GM13977 (cell line): Measurements from ENCODE around the gene ABHD12.
"Not testable (repeated sequence)": the region's sequence is repeated elsewhere in the genome, so short reads cannot be mapped to it uniquely, and the experiment has no call there.

ENCODE experiments used
- DNase-seq: peaks from one replicate; pipeline ENCODE4 v3.0.0; 2012; ENCODE audit warnings: low spot score
- CTCF ChIP-seq: IDR thresholded peaks from 2 replicates; pipeline ENCODE4 v1.5.1; 2012; ENCODE audit warnings: mild to moderate bottlenecking, control low read depth; ENCODE audit not compliant: insufficient read depth; ENCODE audit errors: extremely low read depth, missing control alignments
- in situ Hi-C: fragments of 300-500 bp; cut with MboI; formaldehyde crosslinking; loops from one replicate; pipeline ENCODE4 v1.12.0; 2022; ENCODE audit warnings: low sequenced_read_pairs, low pct_unique_long_range_greater_than_20kb, mixed read lengths, inconsistent platforms; ENCODE audit not compliant: unreplicated experiment

ABHD12 gene

GRCh38 chr20:25314497-25315417, 75.9 kb downstream of the ABHD12 start:
- no peak for TF ChIP-seq CTCF
- in situ Hi-C loops, result no loop called here
- no peak for DNase-seq

- TF ChIP-seq CTCF, result no peak
- in situ Hi-C loops, result no loop called here
- DNase-seq, result peak; percentile 30
Observed at GRCh38 chr20:25313593-25313992, 77.0 kb downstream of the ABHD12 start.

GRCh38 chr20:25312716-25313115, 77.9 kb downstream of the ABHD12 start:
- DNase-seq, in situ Hi-C loops: not testable (repeated sequence)

GRCh38 chr20:25310921-25311728, 79.5 kb downstream of the ABHD12 start:
- DNase-seq, result peak; percentile 22
- TF ChIP-seq CTCF, result no peak
- in situ Hi-C loops, result no loop called here

- in situ Hi-C loops, result no loop called here
- peak; percentile 85 for DNase-seq
- TF ChIP-seq CTCF, result peak; percentile 79
Observed at GRCh38 chr20:25310268-25310920, 80.2 kb downstream of the ABHD12 start.

GRCh38 chr20:25309395-25310267, 81.0 kb downstream of the ABHD12 start:
- in situ Hi-C loops, result no loop called here
- TF ChIP-seq CTCF, result no peak
- DNase-seq, result peak; percentile 19
